Peyer's patch (tissue), 4 donors: ENCODE data around the gene RFNG.

ENCODE experiments used
- CTCF ChIP-seq, 6 experiments: fragments of 450-650 bp in 4 of 6; fragments of 200-600 bp in 2 of 6; sonication (generic) in 1 of 6; IDR thresholded peaks; one replicate each; pipeline ENCODE4 v1.5.1; 2017 to 2019; ENCODE audit warnings: antibody characterized with exemption in 6 of 6, mild to moderate bottlenecking in 3 of 6, moderate library complexity in 1 of 6
- POLR2A ChIP-seq, 2 donors: fragments of 450-650 bp; IDR thresholded peaks; one replicate each; pipeline ENCODE4 v1.5.1; 2017; ENCODE audit warnings: antibody characterized with exemption in 2 of 2, mild to moderate bottlenecking in 2 of 2, moderate library complexity in 2 of 2

GRCh38 chr17:82022310-82022980, 29.2 kb downstream of the RFNG start, which contains the start of gene CENPX:
- TF ChIP-seq CTCF (IDR thresholded peaks at IDR 0.05) (no peak), POLR2A (IDR thresholded peaks at IDR 0.05) (peak; percentile 53 to 69)
